Stimulated activated CD8-positive, alpha-beta memory T cell treated with anti-CD3 and anti-CD28 coated beads, Interleukin-7, amount 100 ng/mL, for 48 hours (primary cell): ENCODE measurements around the gene NFIX.
A peak's percentile ranks its signal among the peaks of the same experiment; 100 is the strongest.
"Not testable (repeated sequence)": the region's sequence is repeated elsewhere in the genome, so short reads cannot be mapped to it uniquely, and the experiment has no call there.

Experiments used
- DNase-seq, 2 donors: peaks; one replicate each; pipeline ENCODE4 v3.0.0-alpha.2; 2020; ENCODE audit warnings: low read depth in 1 of 2; ENCODE audit errors: extremely low read depth in 1 of 2

The NFIX gene

GRCh38 chr19:12957389-12957952 is 37.8 kb upstream of the NFIX start:
- not testable (repeated sequence) for DNase-seq

- DNase-seq: no peak
These were observed 35.8 kb upstream of the NFIX start for GRCh38 chr19:12959481-12959880.

- peak; percentile 67 to 72 for DNase-seq
These were observed 30.1 kb upstream of the NFIX start for GRCh38 chr19:12965017-12965811.

GRCh38 chr19:12965812-12966135 is 29.5 kb upstream of the NFIX start:
- no peak for DNase-seq

GRCh38 chr19:12967907-12968306 is 27.4 kb upstream of the NFIX start:
- DNase-seq: no peak

GRCh38 chr19:12969292-12969988 is 25.8 kb upstream of the NFIX start, which contains the start of gene DAND5:
TSS of gene DAND5 (plus strand) at chr19:12969576. CDS start at chr19:12969661, 85 bp downstream.
- DNase-seq: no peak

- no peak for DNase-seq
These were observed 25.0 kb upstream of the NFIX start for GRCh38 chr19:12970070-12970820.

GRCh38 chr19:12973236-12973635 is 22.0 kb upstream of the NFIX start:
- DNase-seq: no peak

- DNase-seq: no peak
These were observed 20.7 kb upstream of the NFIX start for GRCh38 chr19:12974301-12975220.

GRCh38 chr19:12975221-12975741 is 20.0 kb upstream of the NFIX start:
- DNase-seq: no peak

- not testable (repeated sequence) for DNase-seq
These were observed 19.2 kb upstream of the NFIX start for GRCh38 chr19:12976109-12976508.

- no peak for DNase-seq
These were observed 15.3 kb upstream of the NFIX start for GRCh38 chr19:12979974-12980373.

- DNase-seq: no peak
These were observed 12.6 kb upstream of the NFIX start for GRCh38 chr19:12982648-12983047.

GRCh38 chr19:12983091-12983490 is 12.2 kb upstream of the NFIX start:
- DNase-seq: no peak

GRCh38 chr19:12983542-12984142 is 11.6 kb upstream of the NFIX start:
- peak; percentile 54 to 67 for DNase-seq

GRCh38 chr19:12984143-12984627 is 11.1 kb upstream of the NFIX start:
- no peak for DNase-seq

- DNase-seq: no peak
These were observed 10.6 kb upstream of the NFIX start for GRCh38 chr19:12984683-12985048.

- no peak for DNase-seq
These were observed 10.1 kb upstream of the NFIX start for GRCh38 chr19:12985049-12985776.

- DNase-seq: no peak
These were observed 8.5 kb upstream of the NFIX start for GRCh38 chr19:12986726-12987125.
